Measurements from ENCODE around the gene CFAP298.

GRCh38 chr21:32580949-32581348 lies 31.2 kb downstream of the CFAP298 start:
- TF ChIP-seq CTCF (IDR thresholded peaks at IDR 0.05; ENCODE audit: insufficient read depth, low read length) (no peak), POLR2AphosphoS5 (IDR thresholded peaks at IDR 0.05; ENCODE audit: low read depth) (no peak)

Data from HL-60 (cell line).